IPS-11a (cell line): ENCODE results near the gene R3HDM2.

ENCODE experiments used
- H3K4me3 ChIP-seq: one replicate; pipeline ENCODE4 v1.5.1; 2013; ENCODE audit warnings: low read depth, low read length, control low read depth

R3HDM2 gene

DNA sequence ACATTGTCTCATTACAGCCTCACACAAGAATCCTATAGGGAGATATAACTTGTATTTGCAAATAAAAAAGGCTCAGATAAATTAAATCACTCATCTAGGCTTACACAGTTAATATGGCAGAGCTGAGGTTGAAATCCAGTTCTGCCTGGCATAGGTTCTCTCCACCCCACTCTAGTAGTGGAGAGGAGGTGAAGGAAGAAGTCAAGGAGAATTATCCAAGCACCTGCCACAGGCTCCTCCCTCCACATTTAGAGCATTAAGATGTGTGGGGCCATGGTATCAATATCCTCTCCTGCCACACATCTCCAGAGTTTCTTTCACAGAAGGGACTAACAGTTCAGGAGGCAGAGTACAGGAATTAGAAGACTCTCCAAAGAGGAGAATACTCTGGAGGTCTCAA lies 157.3 kb downstream of the R3HDM2 start:
- no peak overlapping the region for H3K4me3 ChIP-seq

DNA sequence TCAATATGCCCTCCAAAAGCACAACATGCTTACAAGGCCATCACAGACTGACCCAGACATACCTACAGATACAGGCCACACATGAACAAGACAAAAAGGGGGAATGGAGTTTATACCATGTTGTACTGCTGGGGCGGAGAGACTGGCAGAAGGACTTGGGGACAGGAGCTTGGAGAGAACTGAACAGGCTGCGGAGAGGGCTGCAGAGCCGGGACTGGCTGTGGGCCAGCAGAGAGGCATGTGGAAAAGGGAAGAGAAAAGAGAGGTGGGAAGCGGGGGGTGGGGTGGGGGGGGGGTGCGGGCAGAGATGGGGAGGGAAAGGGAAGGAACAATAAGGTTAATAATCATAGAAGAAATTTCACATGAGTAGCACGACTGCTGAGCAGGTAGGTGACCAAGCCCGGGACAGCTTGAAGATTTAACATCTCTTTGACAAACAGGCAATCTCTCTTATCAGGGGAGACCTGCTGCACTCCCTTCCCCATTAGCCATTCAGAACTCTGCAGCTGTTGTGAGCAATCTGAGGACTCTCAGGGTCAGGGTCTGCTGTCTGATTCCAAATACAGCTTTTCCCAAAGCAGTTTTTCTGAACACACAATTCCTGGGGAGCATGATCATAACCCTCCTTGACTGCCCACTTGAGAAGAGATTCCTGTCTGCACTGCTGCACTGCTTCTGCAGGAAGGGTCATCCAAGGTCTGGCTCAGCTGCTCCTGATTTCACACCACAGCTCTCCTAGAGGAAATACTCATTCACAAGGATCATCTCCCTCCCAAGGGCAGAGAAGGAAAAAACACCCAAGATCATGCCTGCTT lies 158.3 kb downstream of the R3HDM2 start:
- H3K4me3 ChIP-seq = no peak overlapping the region

- H3K4me3 ChIP-seq = no peak overlapping the region
Measured at GRCh38 chr12:57270966-57271470, 159.8 kb downstream of the R3HDM2 start.

DNA sequence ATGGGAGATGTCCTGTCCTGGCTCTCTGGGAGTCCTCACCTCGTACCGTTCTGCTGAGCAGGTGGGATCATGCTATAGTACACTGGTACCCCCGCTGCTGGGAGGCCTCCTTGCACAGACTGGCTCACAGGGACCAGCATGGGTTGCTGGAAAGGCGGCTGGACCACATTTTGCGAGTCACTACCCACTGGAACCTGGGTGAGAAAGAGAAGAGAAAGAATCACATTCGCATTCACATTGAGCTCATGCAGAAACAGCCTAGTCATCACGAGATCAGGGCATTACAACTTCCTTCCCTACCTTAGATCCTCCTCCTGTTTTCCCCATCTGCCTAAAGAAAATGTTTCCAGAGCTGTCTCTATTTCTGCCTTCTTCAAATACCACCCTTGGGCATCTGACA lies 162.6 kb downstream of the R3HDM2 start:
- H3K4me3 ChIP-seq = no peak overlapping the region

DNA sequence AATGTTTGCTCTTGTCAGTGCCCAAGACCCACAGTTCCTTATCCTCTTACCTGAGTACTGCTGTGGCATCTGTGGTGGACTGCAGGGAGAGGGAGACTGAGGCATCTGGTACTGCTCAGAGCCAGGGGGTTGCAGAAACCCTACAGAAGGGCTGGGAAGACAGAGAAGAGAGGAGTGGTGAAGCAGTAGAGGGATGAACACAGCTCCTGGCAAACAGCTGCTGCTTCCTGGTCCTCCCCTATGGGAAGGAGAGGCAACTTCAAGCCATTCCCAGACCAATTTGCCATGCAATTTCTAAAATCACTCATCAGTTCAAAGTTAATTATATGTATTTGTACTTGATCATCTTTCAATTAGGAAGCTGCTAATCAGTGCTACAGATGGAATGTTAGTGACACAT lies 164.2 kb downstream of the R3HDM2 start:
- H3K4me3 ChIP-seq = no peak overlapping the region

GRCh38 chr12:57263096-57263495 lies 167.7 kb downstream of the R3HDM2 start:
- no peak overlapping the region for H3K4me3 ChIP-seq

DNA sequence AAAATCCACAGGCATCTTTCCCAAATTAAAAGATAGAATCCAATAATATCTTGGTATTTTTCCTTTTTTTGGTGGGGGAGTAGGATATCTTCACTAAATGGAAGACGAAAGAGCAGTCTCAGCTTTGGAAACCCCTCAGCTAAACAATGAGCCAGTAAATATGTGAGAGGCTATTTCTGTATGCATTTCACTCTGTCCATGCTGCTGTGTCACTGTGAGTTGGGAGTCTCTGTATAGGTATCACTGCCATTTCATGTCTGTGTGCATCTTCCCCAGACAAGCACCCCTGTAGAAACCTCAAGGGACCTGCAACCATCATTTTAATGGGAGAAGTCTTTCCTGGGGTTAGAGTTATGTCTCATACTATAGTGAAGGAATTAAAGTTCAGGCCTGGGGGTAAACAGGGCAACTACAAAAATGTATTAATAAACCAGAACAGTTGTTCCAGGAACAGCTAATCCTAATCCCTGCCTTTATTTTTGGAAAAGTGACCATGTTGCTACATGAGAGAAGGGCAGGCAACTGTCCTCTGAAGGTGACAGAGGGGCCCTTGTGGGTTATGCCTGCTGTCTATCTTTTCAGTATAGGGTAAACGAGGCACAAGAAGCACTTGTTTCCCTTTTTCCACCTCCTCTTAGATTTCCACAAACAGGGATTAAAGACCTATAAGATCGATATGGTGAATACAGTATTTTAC lies 168.6 kb downstream of the R3HDM2 start:
- H3K4me3 ChIP-seq = no peak overlapping the region

- no peak overlapping the region for H3K4me3 ChIP-seq
Measured at GRCh38 chr12:57261428-57261865, 169.4 kb downstream of the R3HDM2 start.

GRCh38 chr12:57260366-57260765 lies 170.5 kb downstream of the R3HDM2 start:
- H3K4me3 ChIP-seq = no peak overlapping the region

- no peak overlapping the region for H3K4me3 ChIP-seq
Measured at GRCh38 chr12:57258977-57259970, 171.6 kb downstream of the R3HDM2 start.

DNA sequence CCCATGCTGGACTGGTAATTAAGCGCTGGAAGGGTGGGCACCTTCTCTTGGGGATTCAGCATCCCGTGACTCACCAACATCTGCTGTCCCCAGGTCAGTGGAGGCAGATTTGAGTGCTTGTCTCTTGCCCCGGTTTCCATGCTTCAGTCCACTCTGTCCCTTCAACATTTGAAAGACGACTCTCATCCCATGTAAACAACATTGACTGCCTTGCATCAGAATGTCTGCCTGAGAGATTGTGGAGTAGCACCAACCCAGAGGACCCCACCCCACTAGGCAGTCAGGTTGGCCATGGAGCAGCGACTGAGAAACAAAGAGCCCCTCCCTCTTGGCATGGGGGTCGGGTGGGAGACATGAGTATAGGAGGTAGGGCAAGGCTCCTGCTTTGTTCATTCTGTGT lies 174.9 kb downstream of the R3HDM2 start:
- no peak overlapping the region for H3K4me3 ChIP-seq

- no peak overlapping the region for H3K4me3 ChIP-seq
Measured at GRCh38 chr12:57254506-57255280, 176.2 kb downstream of the R3HDM2 start.

GRCh38 chr12:57250956-57251355 lies 179.9 kb downstream of the R3HDM2 start, which contains the start of gene STAC3:
Gene STAC3, minus strand, starts transcription at chr12:57251187. Its CDS starts 1,551 bp downstream, at chr12:57249636.
- H3K4me3 ChIP-seq = no peak within 1 kb of the TSS

GRCh38 chr12:57250541-57250940 lies 180.3 kb downstream of the R3HDM2 start:
- H3K4me3 ChIP-seq = no peak overlapping the region

- no peak overlapping the region for H3K4me3 ChIP-seq
Measured at GRCh38 chr12:57248934-57249742, 181.7 kb downstream of the R3HDM2 start.

GRCh38 chr12:57247041-57247440 lies 183.8 kb downstream of the R3HDM2 start:
- no peak overlapping the region for H3K4me3 ChIP-seq

- no peak overlapping the region for H3K4me3 ChIP-seq
Measured at GRCh38 chr12:57244312-57244696, 186.5 kb downstream of the R3HDM2 start.

DNA sequence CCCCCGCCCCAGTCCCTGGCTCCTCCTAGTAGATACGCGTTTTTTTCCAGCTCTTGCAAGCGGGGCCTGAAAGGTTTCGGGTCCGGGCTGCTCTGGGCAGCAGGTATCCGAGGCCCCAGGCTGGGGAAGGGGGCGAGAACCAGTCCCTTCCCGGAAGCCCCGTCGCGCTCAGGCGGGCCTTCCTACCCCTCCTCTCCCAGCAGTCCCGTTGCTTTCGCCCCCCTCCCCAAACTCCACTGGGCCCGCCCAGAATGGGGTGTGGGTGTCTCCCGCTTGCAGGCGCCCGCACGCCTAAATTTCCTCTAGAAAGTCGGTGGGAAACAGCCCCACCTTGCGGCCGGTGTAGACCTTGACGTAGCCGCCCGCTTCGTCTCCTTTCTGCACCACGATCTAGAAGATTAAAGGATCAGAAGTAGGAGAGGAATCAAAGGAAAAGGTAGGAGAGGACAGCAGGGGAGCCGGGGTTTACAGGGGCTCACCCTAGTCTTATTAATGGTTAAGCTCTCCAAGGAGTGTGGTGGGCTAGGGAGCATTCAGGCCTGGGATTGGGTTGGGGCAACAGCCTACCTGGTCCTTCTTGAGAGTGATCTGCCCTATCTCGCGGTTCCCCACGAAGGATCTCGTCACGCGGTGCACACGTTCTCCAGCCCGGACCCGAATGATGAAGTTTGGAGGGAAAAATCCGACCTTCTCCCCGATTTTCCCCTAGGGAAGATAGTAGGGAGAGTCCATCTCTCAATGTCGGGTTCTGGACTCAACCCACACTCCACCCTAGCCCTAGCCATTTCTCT lies 187.1 kb downstream of the R3HDM2 start:
- peak overlapping the region; percentile 37 for H3K4me3 ChIP-seq
